LNCAP (cell line): ENCODE results near the gene RNF6.

Source experiments
- CTCF ChIP-seq: fragments of 450-650 bp; IDR thresholded peaks from 2 replicates; pipeline ENCODE4 v1.5.1; 2017; ENCODE audit warnings: mild to moderate bottlenecking

RNF6 gene

GRCh38 chr13:26246154-26246553 lies 24.0 kb upstream of the RNF6 start:
- no peak for TF ChIP-seq CTCF

GRCh38 chr13:26236296-26236695 lies 14.2 kb upstream of the RNF6 start:
- no peak for TF ChIP-seq CTCF

- TF ChIP-seq CTCF = no peak
Observed at GRCh38 chr13:26230703-26231102, 8.6 kb upstream of the RNF6 start.

GRCh38 chr13:26229080-26229615 lies 7.0 kb upstream of the RNF6 start:
- no peak for TF ChIP-seq CTCF

- TF ChIP-seq CTCF = no peak
Observed at GRCh38 chr13:26228096-26228495, 6.0 kb upstream of the RNF6 start.

- TF ChIP-seq CTCF = no peak
Observed at GRCh38 chr13:26227166-26227971, 5.3 kb upstream of the RNF6 start.

GRCh38 chr13:26225896-26226617 lies 3.9 kb upstream of the RNF6 start:
- TF ChIP-seq CTCF = no peak
